ENCODE measurements around the gene SACS.
"Not testable (repeated sequence)": the region's sequence is repeated elsewhere in the genome, so short reads cannot be mapped to it uniquely, and the experiment has no call there.

SACS gene

GRCh38 chr13:23411706-23412105 lies 21.8 kb downstream of the SACS start:
- no peak for DNase-seq (ENCODE audit: low read depth)

DNA sequence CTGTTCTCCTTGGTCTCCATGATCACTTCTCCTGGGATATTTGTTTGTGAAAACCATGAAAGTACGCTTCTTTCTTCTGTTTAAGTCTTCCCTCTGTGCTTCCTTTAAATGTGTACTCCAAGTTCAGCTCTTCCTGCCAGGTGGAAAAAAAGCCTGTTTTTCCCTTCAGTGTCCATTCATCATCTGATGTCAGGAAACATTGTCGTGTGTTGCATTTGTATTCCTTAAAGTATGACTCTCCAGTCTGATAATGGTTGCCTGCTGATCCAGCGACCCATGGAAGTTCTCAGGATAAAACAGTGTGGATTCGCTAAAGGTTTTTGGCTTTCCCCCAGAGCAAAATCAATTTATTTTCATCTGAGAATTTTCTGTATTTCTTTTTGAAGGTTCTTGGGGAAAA lies 22.3 kb downstream of the SACS start:
- no peak for DNase-seq (ENCODE audit: low read depth)

GRCh38 chr13:23408026-23408425 lies 25.5 kb downstream of the SACS start:
- DNase-seq (ENCODE audit: low read depth) = no peak

- DNase-seq (ENCODE audit: low read depth) = not testable (repeated sequence)
These were observed 32.3 kb downstream of the SACS start for GRCh38 chr13:23401156-23401555.

DNA sequence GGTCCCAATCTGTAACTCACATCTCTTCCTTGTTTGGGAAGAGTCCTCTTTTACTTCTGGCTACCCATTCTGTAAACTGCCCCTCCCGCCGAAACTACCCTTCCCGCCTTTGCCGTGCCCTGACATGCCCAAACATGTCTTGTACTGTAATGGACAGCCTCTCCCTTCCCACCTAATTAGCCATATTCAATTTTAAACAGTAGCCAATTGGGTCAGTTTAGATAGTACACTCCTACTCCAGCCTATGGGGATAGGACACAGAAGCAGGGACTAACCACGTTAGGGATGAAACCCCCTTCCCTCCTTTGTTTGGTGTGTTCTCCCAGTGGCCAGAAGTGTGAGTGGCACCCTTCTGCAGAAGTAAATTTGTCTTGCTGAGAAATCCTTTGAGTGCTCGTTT lies 34.2 kb downstream of the SACS start:
- DNase-seq (ENCODE audit: low read depth) = no peak

DNA sequence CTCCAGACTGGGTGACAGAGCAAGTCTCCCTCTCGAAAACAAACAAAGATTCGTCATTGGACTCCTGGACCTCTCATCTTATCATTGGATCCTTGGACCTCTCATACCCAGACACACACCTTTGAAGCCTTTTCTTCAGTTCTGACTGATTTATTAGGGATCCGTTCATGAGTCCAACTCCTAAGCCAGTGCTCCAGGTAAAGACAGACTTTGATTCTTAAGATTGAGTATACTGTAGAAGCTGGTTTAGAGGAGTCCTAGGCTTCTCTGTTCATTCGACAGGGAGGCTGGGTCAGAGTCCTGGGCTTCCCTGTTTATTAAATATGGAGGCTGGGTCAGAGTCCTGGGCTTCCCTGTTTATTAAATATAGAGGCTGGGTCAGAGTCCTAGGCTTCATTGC lies 38.7 kb downstream of the SACS start:
- DNase-seq (ENCODE audit: low read depth) = no peak

DNA sequence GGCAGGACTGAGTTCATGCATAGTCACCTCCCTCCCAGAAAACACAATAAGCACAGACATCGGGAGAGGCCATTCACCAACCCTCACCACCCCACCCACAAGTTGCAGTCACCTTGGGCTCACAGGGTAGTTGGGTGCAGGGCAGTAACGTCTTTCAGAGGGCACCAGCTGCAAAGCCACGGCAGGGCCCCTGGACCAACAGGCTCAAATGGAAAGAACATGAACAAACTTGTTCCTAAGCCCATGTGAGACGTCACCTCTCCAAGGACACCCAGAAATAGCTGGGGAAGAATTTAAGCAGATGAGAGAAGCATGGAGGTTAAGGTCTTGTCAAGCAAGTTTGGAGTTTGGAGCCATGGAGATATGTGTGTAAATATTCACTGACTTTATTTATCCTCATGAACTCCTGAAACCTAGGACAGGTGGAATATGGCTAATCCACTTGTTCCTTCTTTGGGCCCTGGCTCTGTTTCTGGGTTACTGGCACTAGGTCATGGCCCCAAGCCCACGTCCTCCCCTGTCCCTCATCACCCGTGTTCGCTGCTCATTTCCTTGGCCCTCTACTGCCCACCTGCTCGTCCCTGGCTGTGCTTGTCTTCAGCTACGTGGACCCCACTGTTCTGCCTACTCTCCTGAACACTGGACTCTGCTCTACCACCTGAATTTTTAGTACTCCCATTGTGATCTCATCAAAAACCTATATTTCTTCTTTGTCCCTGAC lies 40.4 kb downstream of the SACS start:
- DNase-seq (ENCODE audit: low read depth) = no peak

- no peak for DNase-seq (ENCODE audit: low read depth)
These were observed 41.2 kb downstream of the SACS start for GRCh38 chr13:23392313-23392712.

- DNase-seq (ENCODE audit: low read depth) = no peak
These were observed 41.8 kb downstream of the SACS start for GRCh38 chr13:23391752-23392151.

DNA sequence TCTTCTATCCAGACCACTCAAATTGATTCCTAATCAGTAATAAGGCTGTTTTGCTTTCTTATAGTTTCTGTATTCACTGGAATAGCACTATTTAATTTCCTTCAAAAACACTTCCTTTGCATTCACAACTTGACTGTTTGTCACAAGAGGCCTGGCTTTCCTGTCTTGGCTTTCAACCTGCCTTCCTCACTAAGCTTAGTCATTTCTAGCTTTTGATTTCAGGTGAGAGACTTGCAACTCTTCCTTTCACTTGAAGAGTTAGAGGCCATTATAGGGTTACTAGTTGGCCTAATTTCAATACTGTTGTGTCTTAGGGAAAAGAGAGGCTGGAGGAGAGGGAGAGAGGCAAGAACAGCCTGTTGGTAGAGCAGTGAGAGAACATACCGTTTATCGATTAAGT lies 47.0 kb downstream of the SACS start:
- no peak for DNase-seq (ENCODE audit: low read depth)

GRCh38 chr13:23385931-23386330 lies 47.6 kb downstream of the SACS start:
- no peak for DNase-seq (ENCODE audit: low read depth)

GRCh38 chr13:23384111-23384510 lies 49.4 kb downstream of the SACS start:
- peak; percentile 55 for DNase-seq (ENCODE audit: low read depth)

DNA sequence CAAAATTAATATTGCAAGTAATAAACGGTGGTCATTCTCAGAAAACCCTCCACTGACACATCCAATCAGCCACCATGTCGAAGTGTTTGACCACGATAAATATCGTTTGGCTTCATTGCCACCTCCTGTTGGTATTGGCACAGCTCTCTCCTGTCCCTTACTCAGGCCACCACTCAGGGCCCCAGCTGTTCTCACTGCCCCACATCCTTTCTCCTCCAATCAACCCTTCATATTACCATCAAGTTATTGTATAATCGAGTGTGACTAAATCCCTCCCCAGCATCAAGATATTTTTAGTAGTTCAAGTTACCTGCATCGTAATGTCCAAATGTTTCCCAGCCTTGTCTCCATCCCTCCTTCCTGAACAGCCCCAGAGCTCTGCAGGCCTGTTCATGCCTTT lies 50.4 kb downstream of the SACS start:
- no peak for DNase-seq (ENCODE audit: low read depth)

DNA sequence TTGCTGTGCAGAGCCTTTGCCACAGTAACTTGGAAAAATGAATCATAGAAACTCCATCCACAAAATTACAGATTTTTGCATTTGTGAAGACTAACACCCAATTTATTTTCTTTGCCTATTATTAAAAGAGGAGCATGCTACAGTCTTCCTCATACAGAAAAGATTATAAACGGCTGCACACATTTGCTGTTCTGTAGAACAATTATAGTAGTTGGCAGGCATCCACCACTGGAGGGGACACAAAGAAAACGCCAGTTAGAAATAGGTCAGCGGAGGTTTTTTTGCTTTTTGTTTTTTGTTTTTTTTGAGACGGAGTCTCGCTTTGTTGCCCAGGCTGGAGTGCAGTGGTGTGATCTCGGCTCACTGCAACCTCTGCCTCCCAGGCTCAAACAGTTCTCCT lies 51.6 kb downstream of the SACS start:
- no peak for DNase-seq (ENCODE audit: low read depth)

GRCh38 chr13:23380534-23380933 lies 53.0 kb downstream of the SACS start:
- DNase-seq (ENCODE audit: low read depth) = no peak

DNA sequence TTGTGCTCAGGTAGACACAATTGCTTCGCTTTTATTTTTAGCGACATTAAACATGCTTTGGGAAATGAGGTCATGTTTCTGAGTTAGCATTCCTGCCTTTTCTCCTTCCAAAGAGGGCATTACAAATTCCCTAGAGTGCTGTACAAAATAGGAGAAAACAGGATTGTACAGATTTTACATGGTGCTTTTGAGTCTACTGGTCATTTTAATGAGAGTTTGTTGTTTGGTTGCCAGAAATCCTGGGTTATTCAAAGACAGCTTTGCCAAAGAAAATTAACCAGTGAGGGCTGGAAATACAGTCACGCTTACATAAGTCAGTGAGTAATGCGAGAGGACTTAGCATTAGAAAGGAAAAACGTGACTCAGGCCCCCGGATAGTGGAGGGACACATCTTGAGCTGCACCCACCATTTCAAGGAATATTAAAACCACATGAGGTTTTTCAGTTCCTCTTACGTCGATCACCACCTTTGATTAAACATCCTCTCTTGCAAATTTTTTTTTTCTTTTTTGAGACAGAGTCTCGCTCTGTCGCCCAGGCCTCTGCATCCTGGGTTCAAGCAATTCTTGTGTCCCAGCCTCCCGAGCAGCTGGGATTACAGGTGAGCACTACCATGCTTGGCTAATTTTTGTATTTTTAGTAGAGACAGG lies 55.4 kb downstream of the SACS start:
- peak; percentile 86 for DNase-seq (ENCODE audit: low read depth)

DNA sequence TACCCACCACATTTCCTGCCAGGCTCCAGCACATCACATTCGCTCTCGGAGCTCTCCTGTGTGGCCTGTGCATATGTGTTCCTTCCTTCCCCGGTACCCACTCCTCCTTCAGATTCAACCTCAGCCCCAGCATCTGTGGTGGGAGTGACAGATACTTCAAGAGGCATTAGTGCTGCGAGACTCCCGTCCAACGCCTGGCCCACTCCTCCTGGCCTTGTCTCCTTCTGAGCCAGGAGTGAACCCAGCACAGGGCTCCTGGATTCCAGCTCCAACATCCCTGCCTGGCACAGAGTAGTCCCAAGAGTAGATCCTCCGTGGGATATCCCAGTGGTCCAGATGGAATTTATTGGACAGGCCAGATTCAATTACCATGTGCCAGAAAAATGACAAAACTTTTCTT lies 55.9 kb downstream of the SACS start:
- no peak for DNase-seq (ENCODE audit: low read depth)

- DNase-seq (ENCODE audit: low read depth) = peak; percentile 64
These were observed 58.2 kb downstream of the SACS start for GRCh38 chr13:23375001-23375971.

DNA sequence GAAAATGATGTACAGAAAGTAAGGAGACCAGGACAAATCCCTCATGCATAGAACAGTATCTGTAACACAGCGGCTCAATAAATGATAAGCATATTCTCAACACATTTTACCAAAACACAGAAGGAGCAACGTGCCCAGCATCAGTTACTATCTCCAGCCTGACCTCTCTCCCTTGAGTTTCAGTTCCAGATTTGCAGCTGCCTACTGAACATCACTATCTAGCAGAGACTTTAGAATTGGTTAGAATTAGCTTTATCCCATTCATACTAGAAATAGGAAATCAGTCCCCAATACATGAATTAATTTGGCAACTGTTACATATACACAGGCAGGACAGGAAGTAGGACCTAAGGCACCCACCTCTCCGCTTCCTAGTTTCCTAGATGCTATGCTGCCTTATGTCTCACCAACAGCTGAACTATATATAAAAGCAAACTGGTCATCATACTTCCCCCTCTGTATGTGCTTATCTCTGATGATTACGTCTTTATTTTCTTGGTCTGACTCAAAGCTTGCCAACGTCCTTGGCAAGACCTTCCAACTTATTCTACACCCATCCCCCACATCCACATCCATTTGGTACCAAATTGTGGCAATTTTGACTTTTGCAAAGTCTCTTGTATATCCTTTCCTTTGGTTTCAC lies 61.1 kb downstream of the SACS start:
- DNase-seq (ENCODE audit: low read depth) = no peak

GRCh38 chr13:23367907-23368306 lies 65.6 kb downstream of the SACS start:
- DNase-seq (ENCODE audit: low read depth) = no peak

DNA sequence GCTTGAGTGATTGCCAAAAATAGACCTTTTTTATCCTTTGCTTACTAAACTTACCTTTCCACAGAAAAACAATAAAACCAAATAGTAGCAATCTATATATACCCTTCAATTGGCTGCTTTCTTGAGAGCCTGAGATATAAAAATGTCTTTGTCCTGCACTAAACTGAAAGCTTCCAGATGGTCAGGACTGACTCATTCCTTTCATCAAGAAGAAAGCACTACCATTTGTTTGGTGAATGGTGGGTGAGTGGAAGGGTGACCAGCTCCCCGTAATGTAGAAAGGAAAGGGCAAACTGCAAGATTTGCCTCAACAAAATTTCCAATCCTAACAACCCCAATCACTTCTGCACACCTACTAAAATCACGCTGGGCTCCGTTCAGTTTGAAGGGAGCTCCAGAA lies 67.8 kb downstream of the SACS start:
- DNase-seq (ENCODE audit: low read depth) = no peak

- no peak for DNase-seq (ENCODE audit: low read depth)
These were observed 73.6 kb downstream of the SACS start for GRCh38 chr13:23359882-23360281.

Data from non-pigmented ciliary epithelial cell (primary cell).